HEK293 (cell line): ENCODE measurements around the gene FRRS1L.

Experiments
- CTCF ChIP-seq: fragments of 450-650 bp; formaldehyde crosslinking; IDR thresholded peaks from 2 replicates; pipeline ENCODE4 v1.5.1; 2016; ENCODE audit warnings: missing biosample characterization, missing genetic modification characterization
- SCRT1 ChIP-seq: fragments of 450-650 bp; formaldehyde crosslinking; IDR thresholded peaks from 2 replicates; pipeline ENCODE4 v1.5.1; 2016; ENCODE audit warnings: missing biosample characterization, missing genetic modification characterization, borderline replicate concordance
- SP2 ChIP-seq: fragments of 450-650 bp; formaldehyde crosslinking; IDR thresholded peaks from 2 replicates; pipeline ENCODE4 v1.5.1; 2016; ENCODE audit warnings: missing biosample characterization, missing genetic modification characterization
- ZNF174 ChIP-seq: fragments of 450-650 bp; formaldehyde crosslinking; IDR thresholded peaks from 2 replicates; pipeline ENCODE4 v1.5.0; 2017; ENCODE audit warnings: missing biosample characterization, mild to moderate bottlenecking, missing genetic modification characterization
- ZNF701 ChIP-seq: fragments of 450-650 bp; formaldehyde crosslinking; IDR thresholded peaks from 2 replicates; pipeline ENCODE4 v1.5.1; 2016; ENCODE audit warnings: missing biosample characterization, missing genetic modification characterization
- ZNF837 ChIP-seq: fragments of 450-650 bp; formaldehyde crosslinking; IDR thresholded peaks from 2 replicates; pipeline ENCODE4 v1.5.1; 2016; ENCODE audit warnings: missing biosample characterization, missing genetic modification characterization

GRCh38 chr9:109101810-109102209, 65.2 kb downstream of the FRRS1L start:
- TF ChIP-seq ZNF837 (tag by site-specific recombination) (no peak), SCRT1 (tag by site-specific recombination) (no peak), ZNF174 (tag by site-specific recombination) (no peak), CTCF (tag by site-specific recombination) (no peak), ZNF701 (tag by site-specific recombination) (no peak), SP2 (tag by site-specific recombination) (no peak)
